T-helper 2 cell (primary cell): ENCODE data around the gene LAMA2.
"Not testable (repeated sequence)": the region's sequence is repeated elsewhere in the genome, so short reads cannot be mapped to it uniquely, and the experiment has no call there.

Source experiments
- DNase-seq, 5 experiments: peaks; one replicate each; pipeline versions ENCODE4 v3.0.0 to v3.0.0-alpha.2; 2012 to 2022

Gene LAMA2

DNA sequence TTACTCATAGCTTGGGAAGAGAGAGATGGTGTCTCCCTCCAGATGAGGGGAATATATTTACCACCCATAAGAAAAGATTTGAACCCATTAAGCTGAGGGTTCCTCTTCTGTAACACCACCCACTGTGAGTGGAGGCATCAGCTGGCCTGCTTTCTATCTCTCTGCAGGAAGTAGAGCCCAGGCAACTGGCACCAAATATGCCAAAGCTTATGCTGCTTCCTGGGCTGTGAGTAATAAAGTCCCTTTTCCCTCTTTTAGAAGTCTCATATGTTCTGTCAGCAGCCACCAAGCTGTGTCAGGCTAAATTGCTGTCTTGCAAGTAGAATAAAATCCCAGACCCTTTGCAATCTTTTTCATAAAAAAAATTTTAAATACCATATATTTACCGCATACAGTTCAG is 241.4 kb downstream of the LAMA2 start:
- no peak for DNase-seq

DNA sequence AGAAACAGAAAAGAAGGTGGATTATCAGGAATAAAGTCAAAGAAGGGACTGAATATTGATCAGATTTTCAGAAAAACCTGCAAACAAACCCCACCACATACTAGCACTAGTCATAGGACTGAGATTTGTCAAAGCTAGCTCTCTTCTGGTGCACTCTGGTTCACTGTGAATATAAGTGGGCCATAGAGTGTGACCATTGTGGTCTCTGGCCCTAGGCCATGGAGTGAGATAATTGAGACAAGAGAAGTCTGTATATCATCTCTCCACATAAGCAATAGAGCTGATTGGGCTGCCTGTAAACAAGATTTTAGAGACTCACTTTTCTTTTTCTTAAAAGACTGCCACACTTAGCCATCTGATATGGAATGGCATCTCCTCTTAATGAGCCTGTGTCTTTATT is 247.2 kb downstream of the LAMA2 start:
- no peak for DNase-seq

DNA sequence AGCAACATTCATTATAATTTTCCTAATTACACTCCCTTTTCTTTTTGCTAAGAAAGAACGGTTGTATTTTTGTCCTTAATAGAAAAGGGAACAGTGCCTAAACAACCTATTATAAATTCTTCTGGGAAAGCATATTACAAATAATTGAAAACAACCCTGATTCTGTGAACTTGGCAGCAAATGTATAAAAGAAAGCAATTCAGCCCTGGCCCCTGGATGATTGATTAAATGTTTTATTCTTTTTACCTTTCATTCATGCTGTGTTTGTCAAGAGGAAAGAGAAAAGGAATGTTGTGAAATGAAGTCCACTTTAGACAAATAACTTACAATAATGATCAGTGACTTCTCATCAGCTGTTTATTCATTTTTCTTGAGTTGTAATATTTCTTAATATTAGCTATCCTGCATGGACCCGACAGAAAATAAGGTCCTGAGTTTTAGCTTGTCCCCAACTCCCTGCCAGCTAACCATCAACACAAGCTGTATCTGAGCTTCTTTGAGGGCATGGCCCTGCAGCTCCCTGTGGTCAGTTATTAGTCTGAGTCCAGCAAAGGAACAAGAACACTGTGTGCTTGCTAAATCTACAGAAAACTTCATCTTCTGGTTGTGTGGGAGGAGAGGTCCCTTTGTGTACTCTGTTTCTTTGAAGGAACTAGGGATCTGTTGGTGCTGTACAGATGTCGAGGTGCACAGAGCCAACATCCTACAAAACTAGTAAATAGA is 248.2 kb downstream of the LAMA2 start:
- DNase-seq, result no peak

DNA sequence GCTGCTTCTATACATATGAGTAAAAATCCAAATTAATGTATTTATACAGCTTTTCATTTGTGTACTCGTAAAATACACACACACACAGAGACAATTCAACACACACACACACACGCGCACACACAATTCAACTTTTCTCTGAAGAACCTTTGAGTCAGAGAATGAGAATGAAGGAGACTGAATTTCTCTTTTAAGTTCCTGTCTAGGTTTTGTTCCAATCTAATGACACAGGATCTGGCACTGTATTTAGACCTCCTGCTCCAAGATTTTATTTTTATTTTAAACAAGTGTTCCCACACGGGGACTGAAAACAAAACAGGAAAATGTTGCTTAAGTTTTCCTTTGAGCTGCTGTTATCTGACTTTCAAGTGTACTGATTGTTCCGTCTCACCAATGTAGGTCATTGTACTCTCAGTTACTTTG is 250.8 kb downstream of the LAMA2 start:
- no peak for DNase-seq

DNA sequence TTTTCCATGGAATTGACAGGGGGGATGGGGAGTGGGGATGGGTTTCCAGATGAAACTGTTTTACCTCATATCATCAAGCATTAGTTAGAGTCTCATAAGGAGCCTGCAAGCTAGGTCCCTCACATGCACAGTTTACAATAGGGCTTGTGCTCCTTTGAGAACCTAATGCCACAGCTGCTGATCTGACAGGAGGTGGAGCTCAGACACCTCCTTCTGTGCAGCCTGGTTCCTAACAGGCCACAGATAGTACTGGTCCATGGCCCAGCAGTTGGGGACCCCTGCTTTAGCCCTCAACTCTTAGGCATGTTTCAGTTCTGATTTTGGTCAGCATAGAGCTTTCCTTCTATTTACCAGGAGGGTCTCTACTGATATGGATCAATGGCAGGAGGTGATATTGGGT is 251.6 kb downstream of the LAMA2 start:
- no peak for DNase-seq

DNA sequence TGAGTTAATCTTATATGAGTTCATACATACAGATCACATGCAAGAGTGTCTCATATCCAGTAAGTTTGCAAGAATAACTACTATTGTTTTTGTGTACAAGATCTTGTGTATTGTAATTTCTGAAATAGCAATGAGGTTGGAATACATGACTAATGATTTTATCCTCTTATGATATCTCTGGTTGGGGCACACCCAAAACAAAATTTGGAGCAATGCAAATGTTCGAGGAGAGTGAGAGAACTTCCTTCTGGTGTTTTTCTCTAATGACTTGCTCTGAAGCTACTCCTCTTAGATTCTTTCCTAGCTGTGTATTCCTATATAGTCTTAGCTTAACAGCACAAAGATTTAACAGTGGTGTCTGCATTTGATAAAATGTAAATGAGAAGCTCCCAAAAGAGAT is 252.5 kb downstream of the LAMA2 start:
- no peak for DNase-seq

DNA sequence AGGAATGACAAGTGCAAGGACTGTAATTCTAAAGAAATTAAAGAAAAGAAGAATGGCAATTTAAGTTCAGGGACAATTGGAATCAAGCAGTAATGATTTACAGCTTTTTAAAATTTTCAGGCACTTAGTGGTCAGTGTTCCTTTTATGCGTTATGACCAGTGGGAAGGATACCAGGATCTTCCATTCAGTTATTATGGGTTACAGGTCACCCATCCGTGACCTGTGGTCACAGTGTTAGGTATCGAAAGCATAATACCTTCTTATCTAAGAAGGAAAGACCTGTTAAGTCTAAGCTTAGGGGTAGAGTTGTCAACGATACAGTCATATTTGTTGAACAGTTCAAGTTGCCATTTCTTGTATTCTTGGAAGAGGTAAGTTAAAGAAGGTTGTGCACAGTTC is 253.8 kb downstream of the LAMA2 start:
- DNase-seq, result no peak

DNA sequence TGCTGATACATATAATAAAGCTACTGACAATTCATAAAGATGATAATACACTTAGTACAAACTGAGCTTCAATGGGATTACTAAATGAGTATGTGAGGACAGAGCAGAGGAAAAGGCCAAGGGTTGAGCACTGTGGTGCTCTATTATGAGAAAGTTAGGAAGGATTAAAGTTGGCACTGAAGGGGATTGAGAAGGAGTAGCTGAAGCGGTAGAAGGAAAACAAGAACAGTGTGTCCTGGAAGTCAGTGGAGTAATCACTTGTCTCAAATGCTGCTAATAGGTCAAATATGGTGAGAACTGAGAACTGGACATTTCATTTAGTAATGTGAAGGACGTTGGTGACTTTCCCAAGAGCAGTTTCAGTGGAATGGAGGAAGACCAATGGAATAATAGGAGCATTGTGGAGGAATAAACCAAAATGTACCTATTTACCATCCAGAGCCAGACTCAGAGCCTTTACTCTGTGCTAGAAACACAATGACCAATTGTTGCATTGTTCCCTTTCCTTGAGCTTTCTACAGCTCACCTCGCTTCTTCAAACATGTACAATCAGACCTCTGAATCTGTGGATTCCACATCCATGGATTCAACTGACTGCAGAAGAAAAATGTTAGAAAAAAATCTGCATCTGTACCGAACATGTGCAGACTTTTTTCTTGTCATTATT is 255.9 kb downstream of the LAMA2 start:
- no peak for DNase-seq

DNA sequence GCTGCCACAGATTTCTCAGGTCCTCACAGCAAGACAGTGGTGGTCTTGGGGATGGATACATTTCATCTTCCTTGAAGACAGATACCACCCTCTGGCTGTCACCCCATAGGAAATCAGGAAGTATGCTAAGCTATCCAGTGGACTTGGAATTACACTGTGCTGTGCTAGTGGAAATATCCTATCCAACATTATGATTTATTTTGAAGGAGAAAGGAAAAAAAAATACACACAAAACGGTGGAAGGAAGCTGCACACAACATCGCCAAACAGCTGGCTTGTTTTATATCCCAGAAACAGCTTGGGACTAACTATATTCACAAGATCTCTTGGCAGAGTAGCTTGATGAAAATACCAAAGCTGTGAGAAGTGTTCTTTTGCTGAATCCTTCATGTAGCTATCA is 257.6 kb downstream of the LAMA2 start:
- no peak for DNase-seq

DNA sequence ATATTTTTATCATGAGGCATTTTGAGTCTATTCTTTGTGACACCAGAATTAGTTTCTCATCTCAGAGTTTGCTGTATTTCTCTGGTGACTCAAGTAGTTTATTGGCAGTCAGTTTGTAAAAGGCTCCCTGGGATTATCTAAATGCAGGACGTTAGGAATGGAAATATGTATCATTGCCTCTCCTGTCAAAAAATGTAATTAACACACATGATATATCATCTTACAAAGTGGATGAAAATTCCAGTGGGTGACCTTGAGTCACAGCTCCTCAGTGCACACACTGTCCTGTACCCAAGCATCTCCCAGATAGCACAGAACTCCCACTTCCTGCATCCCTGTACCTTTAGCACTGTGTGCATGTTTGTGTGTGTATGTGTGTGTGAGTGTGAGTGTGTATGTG is 258.6 kb downstream of the LAMA2 start:
- no peak for DNase-seq

DNA sequence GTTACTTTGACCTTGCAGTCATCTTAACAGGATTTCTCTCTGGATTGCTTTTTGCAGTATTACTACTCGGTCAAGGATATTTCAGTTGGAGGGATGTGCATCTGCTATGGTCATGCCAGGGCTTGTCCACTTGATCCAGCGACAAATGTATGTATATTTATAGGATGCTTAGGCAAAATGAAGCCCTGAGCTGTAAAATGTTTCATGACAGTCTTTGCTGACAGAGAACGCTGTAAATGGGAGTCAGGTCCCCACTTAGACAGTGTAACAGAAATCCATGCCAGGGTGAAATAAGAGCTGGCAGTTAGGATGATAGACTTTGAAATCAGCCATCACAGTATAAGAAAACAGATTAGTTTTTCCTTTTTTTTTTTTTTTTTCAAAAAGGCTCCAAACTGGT is 264.0 kb downstream of the LAMA2 start:
- DNase-seq, result no peak

DNA sequence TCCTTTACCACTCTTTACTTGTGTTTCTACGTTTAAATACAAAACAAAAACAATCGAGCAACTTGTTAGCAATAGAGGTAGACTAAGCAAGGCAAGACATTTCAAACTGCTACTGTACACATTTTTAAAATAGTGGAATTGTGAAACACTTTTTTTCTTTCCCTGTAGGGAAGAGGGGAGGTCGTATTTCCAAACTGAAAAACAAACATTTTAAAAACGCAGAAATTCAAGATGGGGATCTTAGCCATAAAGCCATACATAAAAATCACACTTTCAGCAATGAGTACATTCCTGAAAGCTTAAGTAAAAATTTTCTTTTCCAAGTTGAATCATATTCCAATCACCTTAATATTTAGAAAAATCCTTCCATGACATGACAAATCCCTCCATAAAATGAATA is 267.6 kb downstream of the LAMA2 start:
- DNase-seq, result no peak

DNA sequence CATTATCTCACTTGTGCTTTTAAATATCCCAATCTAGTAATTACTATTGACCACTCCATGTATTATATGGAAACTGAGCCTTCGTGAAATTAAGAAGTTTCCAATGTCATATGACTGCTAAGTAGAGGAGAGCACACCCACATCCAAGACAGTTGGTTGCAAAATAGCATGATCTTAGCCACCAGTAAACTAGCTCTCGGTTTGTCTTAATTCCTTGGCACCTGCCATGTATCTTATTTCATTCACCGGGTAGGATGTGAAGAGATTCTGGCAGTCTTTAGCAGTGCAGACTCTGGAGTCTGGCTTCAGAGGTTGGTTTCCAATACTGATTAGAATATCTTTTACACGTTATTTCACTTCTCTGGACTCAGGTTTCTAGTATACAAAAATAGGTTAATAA is 270.3 kb downstream of the LAMA2 start:
- no peak for DNase-seq

DNA sequence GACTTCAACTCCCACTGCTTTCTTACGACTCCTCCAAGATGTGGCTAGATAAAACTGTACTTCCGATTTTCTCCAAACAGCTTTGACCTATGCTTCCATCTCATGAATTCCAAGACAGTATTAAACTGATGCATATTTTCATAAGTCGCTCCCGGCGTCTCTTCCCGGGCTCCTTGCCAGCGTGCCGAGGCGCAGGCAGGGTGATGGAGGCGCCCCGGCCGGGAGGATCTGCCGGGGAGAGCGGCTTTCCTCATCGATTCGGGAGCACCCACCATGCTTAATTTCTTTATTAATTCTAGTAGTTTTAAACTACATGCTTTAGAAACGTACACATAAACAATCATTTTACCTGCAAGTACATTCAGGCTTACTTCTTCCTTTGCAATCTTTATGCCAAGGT is 276.3 kb downstream of the LAMA2 start:
- DNase-seq, result not testable (repeated sequence)

DNA sequence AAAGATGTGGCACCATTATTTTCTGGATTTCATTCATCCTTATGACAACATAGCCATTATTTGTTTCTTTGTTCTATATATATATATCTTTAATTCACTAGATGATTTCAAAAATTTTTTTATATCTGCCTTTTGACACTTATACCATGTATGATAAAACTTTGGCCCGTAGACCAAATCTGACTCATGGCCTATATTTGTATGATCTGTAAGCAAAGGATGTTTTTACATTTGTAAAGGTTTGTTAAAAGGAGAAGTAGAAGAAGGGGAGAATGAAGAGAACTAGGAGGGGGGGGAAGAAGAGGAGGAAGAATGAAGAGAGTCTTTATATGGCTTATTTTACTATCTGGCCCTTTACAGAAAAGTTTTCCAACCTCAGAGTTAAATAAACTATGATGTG is 279.7 kb downstream of the LAMA2 start:
- DNase-seq, result no peak

DNA sequence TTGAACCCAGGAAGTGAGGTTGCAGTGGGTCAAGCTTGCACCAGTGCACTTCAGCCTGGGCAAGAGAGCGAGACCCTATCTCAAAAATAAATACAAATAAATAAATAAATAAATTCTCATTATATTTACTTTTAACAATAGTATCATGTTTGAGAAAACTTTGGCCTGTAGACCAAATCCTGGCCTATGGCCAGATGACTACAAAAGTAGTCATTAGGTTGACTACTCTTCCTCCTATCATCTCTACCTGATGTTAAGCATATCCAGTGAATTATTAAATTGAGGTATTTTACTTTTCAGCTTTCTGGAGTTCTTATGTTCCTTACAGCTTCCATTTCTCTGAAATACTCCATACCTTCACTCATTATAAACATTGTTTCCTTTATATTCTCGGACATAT is 280.6 kb downstream of the LAMA2 start:
- no peak for DNase-seq

DNA sequence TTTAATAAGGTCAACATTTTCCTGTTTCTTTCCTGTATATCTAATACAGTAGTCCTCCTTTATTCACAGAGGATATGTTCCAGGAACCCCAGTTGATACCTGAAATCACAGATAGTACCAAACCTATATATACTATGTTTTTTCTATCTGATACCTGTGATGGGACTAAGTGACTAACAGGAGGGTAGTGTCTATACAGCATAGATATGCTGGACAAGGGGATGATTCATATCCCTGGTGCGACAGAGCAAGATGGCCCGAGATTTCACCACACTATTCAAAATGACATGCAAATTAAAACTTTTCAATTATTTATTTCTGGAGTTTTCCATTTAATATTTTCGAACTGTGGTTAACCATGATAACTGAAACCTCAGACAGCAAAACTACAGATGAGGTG is 281.1 kb downstream of the LAMA2 start:
- no peak for DNase-seq

DNA sequence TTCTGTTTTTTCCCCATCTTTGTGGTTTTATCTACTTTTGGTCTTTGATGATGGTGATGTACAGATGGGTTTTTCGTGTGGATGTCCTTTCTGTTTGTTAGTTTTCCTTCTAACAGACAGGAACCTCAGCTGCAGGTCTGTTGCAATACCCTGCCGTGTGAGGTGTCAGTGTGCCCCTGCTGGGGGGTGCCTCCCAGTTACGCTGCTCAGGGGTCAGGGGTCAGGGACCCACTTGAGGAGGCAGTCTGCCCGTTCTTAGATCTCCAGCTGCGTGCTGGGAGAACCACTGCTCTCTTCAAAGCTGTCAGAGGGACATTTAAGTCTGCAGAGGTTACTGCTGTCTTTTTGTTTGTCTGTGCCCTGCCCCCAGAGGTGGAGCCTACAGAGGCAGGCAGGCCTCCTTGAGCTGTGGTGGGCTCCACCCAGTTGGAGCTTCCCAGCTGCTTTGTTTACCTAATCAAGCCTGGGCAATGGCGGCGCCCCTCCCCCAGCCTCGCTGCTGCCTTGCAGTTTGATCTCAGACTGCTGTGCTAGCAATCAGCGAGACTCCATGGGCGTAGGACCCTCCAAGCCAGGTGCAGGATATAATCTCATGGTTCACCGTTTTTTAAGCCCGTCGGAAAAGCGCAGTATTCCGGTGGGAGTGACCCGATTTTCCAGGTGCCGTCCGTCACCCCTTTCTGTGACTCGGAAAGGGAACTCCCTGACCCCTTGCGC is 289.5 kb downstream of the LAMA2 start:
- not testable (repeated sequence) for DNase-seq

DNA sequence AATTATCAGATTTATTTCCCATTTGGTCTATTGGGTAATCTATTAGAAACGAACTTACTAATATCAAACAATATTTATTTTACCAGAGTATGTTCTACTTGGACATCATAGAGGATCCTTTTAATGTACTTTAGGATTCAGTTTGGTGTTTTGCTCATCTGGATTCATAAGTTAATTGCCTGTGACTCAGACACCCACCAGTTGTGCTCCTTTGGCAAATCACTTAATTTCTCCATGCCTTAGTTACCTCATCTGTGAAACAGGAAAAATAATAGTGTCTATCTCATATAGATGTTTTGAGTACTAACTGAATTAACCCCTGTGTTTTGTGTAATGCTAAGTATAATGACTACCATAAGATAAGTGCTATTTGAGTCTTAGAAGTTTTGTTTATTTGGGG is 292.1 kb downstream of the LAMA2 start:
- DNase-seq, result no peak

DNA sequence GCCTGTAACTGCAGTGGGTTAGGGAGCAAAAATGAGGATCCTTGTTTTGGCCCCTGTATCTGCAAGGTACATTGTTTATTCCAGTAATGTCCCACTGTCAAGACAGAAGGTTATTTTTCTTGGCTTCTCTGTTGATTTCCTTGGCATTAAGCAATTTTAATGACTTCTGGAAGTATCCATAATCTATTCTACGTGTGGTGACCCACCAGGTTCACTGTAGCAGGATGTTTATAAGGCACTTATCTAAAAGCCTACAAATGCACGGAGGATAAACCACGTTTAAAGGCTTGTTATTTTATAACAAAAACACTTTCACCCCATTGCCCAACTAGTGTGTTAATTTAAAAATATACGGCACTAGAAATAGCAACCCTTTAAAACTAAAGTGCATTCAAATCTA is 294.9 kb downstream of the LAMA2 start:
- DNase-seq, result no peak

DNA sequence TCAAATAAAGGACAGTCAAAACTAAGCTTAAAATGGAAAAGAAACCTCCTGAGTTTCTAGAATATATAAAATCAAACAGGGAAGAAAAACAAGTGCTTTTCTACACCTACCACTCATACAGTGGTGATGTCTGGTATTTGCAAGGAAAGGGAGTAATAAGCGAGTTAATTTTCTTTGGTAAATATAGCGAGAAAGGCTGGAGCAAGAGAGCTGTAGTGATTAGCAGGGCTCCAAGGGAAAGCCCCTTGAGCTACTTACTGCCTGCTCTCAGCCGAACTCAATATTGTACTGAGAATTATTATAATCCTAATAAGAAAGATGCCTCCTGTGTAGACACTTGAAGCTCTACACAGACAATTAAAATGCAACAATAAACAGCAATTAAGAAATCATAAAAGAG is 296.3 kb downstream of the LAMA2 start:
- no peak for DNase-seq

DNA sequence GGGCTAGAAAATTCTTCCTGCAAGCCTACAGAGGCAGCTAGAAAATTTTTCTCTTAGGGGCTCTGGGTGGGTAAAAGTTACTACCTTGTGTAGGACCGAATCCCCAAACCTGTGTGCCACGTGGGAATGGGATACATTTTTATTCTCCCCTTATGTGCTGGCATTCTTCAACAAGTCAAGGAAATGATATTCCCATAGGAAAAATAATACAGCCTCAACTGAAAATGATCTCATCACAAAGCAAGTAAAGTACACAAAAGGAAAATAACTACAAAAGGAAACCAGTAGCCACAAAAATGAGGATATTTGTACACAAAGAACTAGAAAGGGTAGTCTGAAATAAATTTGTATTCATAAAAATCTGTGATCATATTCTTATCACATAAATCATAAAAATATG is 298.1 kb downstream of the LAMA2 start:
- DNase-seq, result no peak

DNA sequence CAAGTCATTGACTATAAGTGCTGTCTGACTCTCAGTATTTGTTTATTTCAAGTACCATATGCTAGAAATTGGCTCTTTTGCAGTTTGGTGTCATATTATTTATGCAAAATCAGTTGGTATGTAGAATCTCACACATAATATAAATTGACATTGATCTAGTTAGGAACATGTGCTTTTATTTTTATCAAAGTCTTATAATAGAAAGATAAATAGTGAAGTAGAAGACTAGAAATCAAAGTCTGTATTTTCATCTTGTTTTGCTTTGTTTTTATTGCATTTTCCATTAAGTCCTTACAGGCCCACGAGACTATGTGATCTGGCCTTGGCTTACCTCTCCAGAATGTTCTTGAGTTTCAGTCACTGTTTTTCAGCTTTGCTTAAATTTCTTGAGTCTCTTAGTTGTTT is 300.3 kb downstream of the LAMA2 start:
- DNase-seq, result no peak

DNA sequence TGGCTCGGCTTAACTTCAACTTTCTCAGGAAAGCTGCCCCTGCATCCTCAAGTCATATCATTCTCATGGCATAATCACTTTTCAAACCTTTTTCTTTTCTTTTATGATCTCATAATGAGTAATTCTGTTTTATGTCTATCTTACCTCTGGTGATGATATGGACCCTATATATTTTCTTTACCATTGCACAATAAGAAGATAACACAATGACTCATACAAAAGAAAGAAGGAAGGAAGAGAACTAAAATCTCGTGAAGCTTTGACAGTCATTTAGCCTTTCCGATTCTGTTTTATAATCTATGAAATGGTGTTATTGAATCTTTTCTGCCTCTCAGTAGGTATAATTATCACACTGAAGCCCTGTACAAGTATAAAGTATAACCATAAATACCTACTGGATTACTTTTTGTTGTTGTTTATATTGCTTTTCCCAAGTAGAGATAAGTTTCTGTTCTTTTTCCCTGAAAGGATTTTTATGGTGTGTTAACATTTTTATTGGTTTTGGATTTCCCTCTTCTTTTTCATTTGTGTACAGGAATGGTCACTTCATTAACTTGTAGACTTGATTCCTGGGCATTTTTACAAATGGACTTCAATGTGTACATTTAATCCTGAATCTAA is 300.9 kb downstream of the LAMA2 start:
- DNase-seq, result no peak
